ENCODE results near the gene SPRYD3.

DNA sequence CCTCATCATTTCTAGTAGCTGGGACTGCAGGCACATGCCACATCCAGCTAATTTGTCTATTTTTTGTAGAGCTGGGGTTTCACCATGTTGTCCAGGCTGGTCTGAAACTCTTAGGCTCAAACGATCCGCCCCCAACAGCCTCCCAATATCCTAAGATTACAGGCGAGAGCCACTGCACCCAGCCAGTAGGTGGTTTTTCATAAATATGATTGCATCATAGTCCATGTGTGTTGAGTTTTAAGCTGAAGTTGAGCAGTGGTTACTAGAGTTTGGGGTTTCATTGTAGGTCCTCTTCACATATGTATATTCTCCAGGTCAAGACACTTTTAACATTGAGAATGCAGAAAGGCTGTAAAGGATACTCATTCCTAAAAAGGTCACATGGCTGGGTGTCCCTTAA, 42.4 kb downstream of the SPRYD3 start:
- TF ChIP-seq EZH2phosphoT487 (IDR thresholded peaks at IDR 0.05; ENCODE audit: borderline replicate concordance, low read length): no peak
- TF ChIP-seq, protein P1, sequence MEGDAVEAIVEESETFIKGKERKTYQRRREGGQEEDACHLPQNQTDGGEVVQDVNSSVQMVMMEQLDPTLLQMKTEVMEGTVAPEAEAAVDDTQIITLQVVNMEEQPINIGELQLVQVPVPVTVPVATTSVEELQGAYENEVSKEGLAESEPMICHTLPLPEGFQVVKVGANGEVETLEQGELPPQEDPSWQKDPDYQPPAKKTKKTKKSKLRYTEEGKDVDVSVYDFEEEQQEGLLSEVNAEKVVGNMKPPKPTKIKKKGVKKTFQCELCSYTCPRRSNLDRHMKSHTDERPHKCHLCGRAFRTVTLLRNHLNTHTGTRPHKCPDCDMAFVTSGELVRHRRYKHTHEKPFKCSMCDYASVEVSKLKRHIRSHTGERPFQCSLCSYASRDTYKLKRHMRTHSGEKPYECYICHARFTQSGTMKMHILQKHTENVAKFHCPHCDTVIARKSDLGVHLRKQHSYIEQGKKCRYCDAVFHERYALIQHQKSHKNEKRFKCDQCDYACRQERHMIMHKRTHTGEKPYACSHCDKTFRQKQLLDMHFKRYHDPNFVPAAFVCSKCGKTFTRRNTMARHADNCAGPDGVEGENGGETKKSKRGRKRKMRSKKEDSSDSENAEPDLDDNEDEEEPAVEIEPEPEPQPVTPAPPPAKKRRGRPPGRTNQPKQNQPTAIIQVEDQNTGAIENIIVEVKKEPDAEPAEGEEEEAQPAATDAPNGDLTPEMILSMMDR (conservative IDR thresholded peaks at IDR 0.05; ENCODE audit: low read depth, low read length): no peak
- no peak for TF ChIP-seq EZH2 (IDR thresholded peaks at IDR 0.05; ENCODE audit: low read length, unreplicated experiment)

Data from PC-3 (cell line).